CD1c-positive myeloid dendritic cell (primary cell): ENCODE data around the gene EPHA10.
"Not testable (repeated sequence)": the region's sequence is repeated elsewhere in the genome, so short reads cannot be mapped to it uniquely, and the experiment has no call there.

Experiments used
- DNase-seq: peaks from one replicate; pipeline ENCODE4 v3.0.0-alpha.2; 2016; ENCODE audit errors: extremely low spot score

Gene EPHA10

GRCh38 chr1:37771440-37771839, 6.5 kb upstream of the EPHA10 start:
- DNase-seq = not testable (repeated sequence)

DNA sequence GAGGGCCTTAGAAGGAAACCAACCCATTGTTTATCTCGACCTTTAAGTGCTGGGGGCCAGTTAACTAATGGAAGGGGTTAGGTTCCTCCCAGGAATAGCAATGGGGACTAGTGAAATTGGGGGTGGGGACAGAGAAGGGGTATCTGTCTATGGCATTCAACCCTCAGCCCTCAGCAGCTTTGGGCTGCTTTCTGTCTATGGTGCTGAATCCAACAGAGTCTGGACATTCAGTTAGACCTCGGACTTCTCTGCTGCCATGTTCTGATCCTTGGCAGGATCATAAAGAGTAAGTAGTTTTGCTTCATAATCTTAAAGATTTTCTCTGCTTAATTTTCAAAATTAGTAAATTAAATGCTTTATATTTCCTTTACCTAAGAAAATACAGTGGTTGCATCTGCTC, 2.6 kb upstream of the EPHA10 start:
- DNase-seq = no peak

GRCh38 chr1:37765916-37766664, 1.2 kb upstream of the EPHA10 start:
- DNase-seq = no peak

- peak; percentile 34 for DNase-seq
Observed at GRCh38 chr1:37764414-37764825, 500 bp downstream of the EPHA10 start.

- DNase-seq = no peak
Observed at GRCh38 chr1:37763791-37764413, 1.0 kb downstream of the EPHA10 start.

DNA sequence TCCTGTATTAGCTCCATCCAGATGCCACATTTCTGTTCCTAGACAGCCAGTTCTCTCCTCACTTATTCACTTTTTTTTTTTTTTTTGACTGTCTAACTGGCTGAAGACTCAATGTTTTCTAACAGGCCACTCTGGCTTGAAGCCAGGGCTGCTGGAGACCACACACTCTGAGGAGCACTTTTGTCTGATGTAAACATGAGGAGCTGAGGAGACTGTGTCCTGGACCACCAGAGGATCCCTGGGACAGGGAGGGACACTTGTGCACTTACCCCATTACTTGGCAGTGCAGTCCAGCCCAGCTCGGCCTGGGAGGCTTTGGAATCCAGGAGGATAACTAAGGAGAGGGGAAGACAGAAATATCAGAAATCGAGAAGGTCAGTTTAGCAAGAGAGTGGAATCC, 2.4 kb downstream of the EPHA10 start:
- DNase-seq = no peak

GRCh38 chr1:37761416-37762095, 3.4 kb downstream of the EPHA10 start:
- DNase-seq = no peak

GRCh38 chr1:37759451-37759850, 5.5 kb downstream of the EPHA10 start:
- DNase-seq = no peak

DNA sequence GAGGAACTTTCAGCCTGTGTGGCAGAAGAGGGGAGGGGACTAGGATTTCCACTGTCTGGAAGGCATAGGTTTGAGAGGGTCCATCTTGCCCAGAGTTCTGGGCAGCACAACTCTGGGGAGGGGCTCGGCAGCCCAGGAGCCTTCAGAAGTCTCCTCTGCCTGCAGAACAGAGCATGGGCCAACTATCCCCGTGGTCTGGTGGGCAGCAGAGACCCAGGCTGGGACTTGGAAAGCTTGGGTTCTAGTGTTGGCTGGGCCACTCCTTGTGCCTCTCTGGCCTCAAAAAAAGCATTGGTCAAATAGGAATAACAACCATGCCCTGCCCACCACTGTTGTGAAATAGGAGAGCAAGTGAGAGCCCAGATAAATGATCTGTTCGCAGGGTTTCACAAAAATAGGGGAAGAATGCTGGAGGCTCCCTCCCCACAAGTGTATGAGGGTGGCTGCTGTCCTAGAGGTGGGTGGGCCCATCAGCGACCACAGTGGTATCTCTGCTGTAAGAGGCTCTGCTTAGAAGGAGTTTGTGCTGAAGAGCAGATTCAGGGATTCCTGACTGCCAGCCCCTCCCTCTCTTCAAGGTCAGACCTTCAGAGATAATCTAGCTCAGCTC, 8.9 kb downstream of the EPHA10 start:
- DNase-seq = peak; percentile 14

DNA sequence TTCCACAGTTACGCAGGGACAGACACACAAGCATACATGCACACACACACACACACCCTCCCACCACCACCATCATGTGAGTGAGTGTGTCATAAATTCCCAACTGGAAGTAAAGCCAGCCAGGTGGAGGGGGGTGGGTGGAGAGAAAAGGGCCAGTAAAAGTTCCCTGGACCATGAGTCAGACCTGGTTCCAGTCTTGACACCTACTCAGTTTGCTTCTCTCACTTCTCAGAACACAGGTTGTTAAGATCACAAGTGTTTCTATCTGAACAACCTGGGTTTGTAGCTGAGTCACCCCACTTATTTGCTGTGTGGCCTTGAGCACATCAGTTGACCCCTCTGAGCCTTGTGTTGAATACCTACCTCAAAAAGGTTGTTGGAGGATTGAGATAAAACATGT, 9.6 kb downstream of the EPHA10 start:
- DNase-seq = peak; percentile 34

DNA sequence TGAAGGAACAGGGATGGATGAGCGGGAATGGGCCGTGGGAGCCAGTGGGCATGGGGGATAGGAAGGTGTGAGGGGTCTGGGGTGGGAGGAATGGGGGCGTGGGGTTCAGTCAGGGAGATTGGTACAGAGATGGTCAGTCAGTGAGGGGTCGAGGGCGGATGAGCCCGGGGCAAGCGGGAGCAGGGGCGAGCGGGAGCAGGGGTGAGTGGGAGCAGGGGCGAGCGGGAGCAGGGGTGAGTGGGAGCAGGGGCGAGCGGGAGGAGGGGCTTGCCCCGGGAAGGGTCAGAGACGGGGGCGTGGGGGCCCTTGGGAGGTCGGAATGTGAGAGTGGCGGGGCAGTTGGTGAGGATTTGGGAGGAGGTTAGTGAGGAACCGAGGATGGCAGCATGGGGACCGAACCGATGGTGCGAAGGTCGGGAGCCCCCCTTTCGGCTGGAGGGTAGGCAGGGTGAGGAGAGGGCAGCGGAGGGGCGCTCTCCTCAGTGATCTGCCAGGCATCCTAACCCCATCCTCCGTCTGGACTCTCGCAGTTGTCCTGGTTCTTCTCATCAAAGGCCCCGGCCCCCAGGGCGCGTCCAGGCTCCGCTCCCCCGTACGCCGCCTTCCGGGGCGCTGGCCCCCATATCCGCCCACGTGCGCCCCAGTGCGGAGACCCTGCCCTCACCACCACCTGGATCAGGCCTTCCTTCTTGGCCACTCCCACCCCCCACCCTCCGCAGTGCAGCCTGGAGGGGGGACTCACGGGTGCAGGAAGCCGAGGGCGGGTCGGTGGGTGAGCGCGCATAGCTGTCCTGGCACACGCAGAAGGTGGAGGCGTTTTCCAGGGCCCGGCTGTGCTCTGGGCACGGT, 11.2 kb downstream of the EPHA10 start:
- no peak for DNase-seq

DNA sequence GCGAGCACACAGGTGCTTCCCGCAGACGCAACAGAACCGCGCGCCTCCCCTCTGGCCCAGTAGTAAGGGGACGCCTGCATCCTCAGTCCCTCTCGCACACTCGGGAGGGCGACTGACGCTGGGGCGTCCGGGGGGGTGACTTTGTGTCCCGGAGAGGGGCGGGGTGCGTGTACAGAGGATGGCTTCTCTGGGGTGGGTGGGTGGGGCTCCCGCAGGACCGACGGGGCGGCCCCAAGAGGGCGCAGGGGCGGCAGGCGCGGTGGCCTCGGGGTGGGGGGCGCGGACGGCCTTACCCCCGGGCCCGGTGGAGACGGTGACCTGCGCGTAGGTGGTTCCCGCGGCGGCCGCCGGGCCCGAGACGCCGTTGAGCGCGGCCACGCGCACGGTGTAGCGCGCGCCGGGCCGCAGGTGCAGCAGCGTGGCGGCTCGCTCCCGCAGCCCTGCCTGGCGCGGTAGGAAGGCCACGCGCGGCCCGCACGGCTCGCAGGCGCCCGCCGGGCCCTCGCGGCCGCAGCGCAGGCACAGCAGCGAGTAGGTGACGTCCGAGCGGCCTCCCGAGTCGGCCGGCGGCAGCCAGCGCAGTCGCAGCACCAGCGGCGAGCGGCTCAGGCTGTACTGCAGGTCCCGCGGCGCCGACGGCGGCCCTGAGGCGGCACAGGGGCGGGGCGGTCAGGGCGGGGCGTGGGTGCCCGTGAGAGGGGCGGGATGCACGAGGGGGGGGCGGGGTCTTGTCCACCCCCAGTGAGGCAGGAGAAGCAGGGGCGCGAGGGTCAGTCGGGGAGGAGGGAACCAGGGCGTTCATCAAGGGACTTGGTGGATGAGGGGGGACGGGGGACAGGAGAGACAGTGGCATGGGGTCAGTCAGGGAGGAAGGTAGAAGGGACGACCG, 12.1 kb downstream of the EPHA10 start:
- peak; percentile 11 for DNase-seq

GRCh38 chr1:37752213-37752582, 12.7 kb downstream of the EPHA10 start:
- no peak for DNase-seq

GRCh38 chr1:37748565-37748964, 16.4 kb downstream of the EPHA10 start:
- no peak for DNase-seq

DNA sequence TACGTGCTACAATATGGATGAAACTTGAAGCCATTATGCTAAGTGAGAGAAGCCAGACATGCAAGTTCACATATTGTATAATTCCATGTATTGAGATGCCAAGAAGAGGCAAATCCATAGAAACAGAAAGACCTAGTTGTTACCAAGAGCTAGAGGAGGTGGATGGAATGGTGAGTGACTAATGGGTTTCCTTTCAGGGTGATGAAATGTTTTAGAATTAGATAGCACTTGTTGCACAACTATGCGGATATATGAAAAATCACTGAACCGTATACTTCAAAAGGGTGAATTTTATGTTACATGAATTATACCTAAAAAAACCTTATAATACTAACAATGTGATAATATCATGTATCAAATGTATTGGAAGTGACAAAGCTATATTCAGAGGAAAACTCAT, 18.1 kb downstream of the EPHA10 start:
- no peak for DNase-seq

- DNase-seq = no peak
Observed at GRCh38 chr1:37741662-37742061, 23.3 kb downstream of the EPHA10 start.

DNA sequence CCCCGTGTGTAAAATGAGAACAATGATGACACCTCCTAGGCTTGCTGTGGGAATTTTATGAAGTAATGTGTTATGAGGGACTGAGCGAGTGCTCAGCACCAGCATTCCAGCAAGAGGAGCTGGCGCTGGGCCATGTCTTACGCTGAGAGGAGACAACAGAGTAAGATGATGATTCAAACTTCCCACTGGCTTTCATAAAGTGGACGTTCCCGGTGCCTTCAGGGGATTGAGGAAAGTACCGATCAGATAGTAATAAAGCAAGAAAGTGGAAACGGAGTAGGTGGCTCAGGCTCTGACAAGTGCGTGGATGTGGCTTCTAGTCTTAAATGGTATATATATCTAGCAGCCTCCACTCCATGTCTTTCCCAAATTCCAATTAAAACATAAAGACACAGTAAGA, 23.8 kb downstream of the EPHA10 start:
- DNase-seq = no peak

- no peak for DNase-seq
Observed at GRCh38 chr1:37739222-37739621, 25.7 kb downstream of the EPHA10 start.

GRCh38 chr1:37738619-37739018, 26.3 kb downstream of the EPHA10 start:
- DNase-seq = not testable (repeated sequence)

DNA sequence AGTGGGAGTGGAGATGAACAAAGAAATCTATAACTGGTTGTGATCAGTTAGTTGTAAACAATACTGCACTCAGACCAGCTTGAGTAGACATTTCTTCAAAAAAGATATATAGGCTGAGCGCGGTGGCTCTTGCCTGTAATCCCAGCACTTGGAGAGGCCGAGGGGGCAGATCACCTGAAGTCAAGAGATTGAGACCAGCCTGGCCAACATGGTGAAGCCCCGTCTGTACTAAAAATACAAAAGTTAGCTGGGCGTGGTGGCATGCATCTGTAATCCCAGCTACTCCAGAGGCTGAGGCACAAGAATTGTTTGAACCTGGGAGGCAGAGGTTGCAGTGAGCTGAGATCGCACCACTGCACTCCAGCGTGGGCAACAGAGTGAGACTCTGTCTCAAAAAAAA, 26.9 kb downstream of the EPHA10 start:
- DNase-seq = not testable (repeated sequence)
